Measurements from ENCODE around the gene SH3BP1. TPM values are rescaled to one million over a fixed set of nuclear protein-coding genes. Genes with fewer than 3 reads are reported as not detected.

Gene SH3BP1
- total and polyA plus RNA-seq, 2 of the 13 experiments (the other 11 are each of a cell fraction or from before 2014, with no cell fraction given), result 8.4 to 18.5 TPM

- TF ChIP-seq ZBED4 (CRISPR knock-in tag; IDR thresholded peaks at IDR 0.05; ENCODE audit: borderline replicate concordance) (0 out of 2 replicates have a peak, but pooled peaks have one; percentile 17), NKX3-1 (CRISPR knock-in tag; IDR thresholded peaks at IDR 0.05) (no peak), JUNB (CRISPR knock-in tag; IDR thresholded peaks at IDR 0.05; ENCODE audit: borderline replicate concordance) (no peak), HOXA9 (CRISPR knock-in tag; IDR thresholded peaks at IDR 0.05; ENCODE audit: borderline replicate concordance) (no peak), POGZ (CRISPR knock-in tag; IDR thresholded peaks at IDR 0.05) (peak; percentile 35; the same call in 1 of the 2 replicates), ZNF431 (CRISPR knock-in tag; IDR thresholded peaks at IDR 0.05; ENCODE audit: borderline replicate concordance, low read depth) (no peak), FOXP1 (IDR thresholded peaks at IDR 0.05) (no peak), FOXP1 (CRISPR knock-in tag; IDR thresholded peaks at IDR 0.05) (no peak), TBP (CRISPR knock-in tag; IDR thresholded peaks at IDR 0.05) (no peak), HNF1B (CRISPR knock-in tag; IDR thresholded peaks at IDR 0.05) (0 out of 2 replicates have a peak, but pooled peaks have one; percentile 12), ZBTB44 (CRISPR knock-in tag; IDR thresholded peaks at IDR 0.05) (no peak), ZNF569 (CRISPR knock-in tag; IDR thresholded peaks at IDR 0.05; ENCODE audit: borderline replicate concordance) (no peak), NFKBIZ (CRISPR knock-in tag; IDR thresholded peaks at IDR 0.05) (no peak), THAP11 (CRISPR knock-in tag; IDR thresholded peaks at IDR 0.05) (peak; percentile 70; the same call in 1 of the 2 replicates)
- TF ChIP-seq, protein P1, sequence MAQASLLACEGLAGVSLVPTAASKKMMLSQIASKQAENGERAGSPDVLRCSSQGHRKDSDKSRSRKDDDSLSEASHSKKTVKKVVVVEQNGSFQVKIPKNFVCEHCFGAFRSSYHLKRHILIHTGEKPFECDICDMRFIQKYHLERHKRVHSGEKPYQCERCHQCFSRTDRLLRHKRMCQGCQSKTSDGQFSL (CRISPR knock-in tag; IDR thresholded peaks at IDR 0.05), result no peak
- TF ChIP-seq, protein P2, sequence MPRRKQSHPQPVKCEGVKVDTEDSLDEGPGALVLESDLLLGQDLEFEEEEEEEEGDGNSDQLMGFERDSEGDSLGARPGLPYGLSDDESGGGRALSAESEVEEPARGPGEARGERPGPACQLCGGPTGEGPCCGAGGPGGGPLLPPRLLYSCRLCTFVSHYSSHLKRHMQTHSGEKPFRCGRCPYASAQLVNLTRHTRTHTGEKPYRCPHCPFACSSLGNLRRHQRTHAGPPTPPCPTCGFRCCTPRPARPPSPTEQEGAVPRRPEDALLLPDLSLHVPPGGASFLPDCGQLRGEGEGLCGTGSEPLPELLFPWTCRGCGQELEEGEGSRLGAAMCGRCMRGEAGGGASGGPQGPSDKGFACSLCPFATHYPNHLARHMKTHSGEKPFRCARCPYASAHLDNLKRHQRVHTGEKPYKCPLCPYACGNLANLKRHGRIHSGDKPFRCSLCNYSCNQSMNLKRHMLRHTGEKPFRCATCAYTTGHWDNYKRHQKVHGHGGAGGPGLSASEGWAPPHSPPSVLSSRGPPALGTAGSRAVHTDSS (CRISPR knock-in tag; conservative IDR thresholded peaks at IDR 0.05), result no peak
- TF ChIP-seq, protein P3, sequence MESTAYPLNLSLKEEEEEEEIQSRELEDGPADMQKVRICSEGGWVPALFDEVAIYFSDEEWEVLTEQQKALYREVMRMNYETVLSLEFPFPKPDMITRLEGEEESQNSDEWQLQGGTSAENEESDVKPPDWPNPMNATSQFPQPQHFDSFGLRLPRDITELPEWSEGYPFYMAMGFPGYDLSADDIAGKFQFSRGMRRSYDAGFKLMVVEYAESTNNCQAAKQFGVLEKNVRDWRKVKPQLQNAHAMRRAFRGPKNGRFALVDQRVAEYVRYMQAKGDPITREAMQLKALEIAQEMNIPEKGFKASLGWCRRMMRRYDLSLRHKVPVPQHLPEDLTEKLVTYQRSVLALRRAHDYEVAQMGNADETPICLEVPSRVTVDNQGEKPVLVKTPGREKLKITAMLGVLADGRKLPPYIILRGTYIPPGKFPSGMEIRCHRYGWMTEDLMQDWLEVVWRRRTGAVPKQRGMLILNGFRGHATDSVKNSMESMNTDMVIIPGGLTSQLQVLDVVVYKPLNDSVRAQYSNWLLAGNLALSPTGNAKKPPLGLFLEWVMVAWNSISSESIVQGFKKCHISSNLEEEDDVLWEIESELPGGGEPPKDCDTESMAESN (CRISPR knock-in tag; conservative IDR thresholded peaks at IDR 0.05), result 0 out of 2 replicates have a peak, but pooled peaks have one; percentile 41
These were observed 18.9 kb downstream of the SH3BP1 start, which contains the start of gene PDXP (continued) for GRCh38 chr22:37658133-37659065.

All from HepG2 (cell line).